ENCODE data around the gene GPATCH8.
"Not testable (repeated sequence)": the region's sequence is repeated elsewhere in the genome, so short reads cannot be mapped to it uniquely, and the experiment has no call there.

The GPATCH8 gene

GRCh38 chr17:44398692-44399691 is 104.2 kb downstream of the GPATCH8 start:
- DNase-seq (ENCODE audit: insufficient read length, low spot score) (no peak), FAIRE-seq (no peak)

GRCh38 chr17:44397479-44398440 is 105.4 kb downstream of the GPATCH8 start:
- no peak for FAIRE-seq

GRCh38 chr17:44396946-44397345 is 106.3 kb downstream of the GPATCH8 start:
- no peak for DNase-seq (ENCODE audit: insufficient read length, low spot score)
- no peak for FAIRE-seq

More at GRCh38 chr17:44397479-44398440, 105.4 kb downstream of the GPATCH8 start:
- DNase-seq (ENCODE audit: insufficient read length, low spot score): no peak

GRCh38 chr17:44394833-44395232 is 108.4 kb downstream of the GPATCH8 start:
- FAIRE-seq (no peak), DNase-seq (ENCODE audit: insufficient read length, low spot score) (no peak)

- not testable (repeated sequence) for DNase-seq (ENCODE audit: insufficient read length, low spot score); FAIRE-seq
Measured at GRCh38 chr17:44394112-44394511, 109.1 kb downstream of the GPATCH8 start.

GRCh38 chr17:44390250-44390870 is 112.8 kb downstream of the GPATCH8 start:
- no peak for DNase-seq (ENCODE audit: insufficient read length, low spot score)

GRCh38 chr17:44389723-44390202 is 113.4 kb downstream of the GPATCH8 start:
- DNase-seq (ENCODE audit: insufficient read length, low spot score) (no peak), FAIRE-seq (no peak)

More at GRCh38 chr17:44390250-44390870, 112.8 kb downstream of the GPATCH8 start:
- FAIRE-seq: no peak

GRCh38 chr17:44389281-44389680 is 113.9 kb downstream of the GPATCH8 start, which contains the start of gene ITGA2B:
TSS of gene ITGA2B (minus strand) at chr17:44389649. CDS start at chr17:44389473, 176 bp downstream.
- FAIRE-seq: no peak
- DNase-seq (ENCODE audit: insufficient read length, low spot score): no peak

- no peak for DNase-seq (ENCODE audit: insufficient read length, low spot score)
- no peak for FAIRE-seq
Measured at GRCh38 chr17:44387804-44388203, 115.4 kb downstream of the GPATCH8 start.

GRCh38 chr17:44386182-44386525 is 117.1 kb downstream of the GPATCH8 start:
- no peak for FAIRE-seq
- no peak for DNase-seq (ENCODE audit: insufficient read length, low spot score)

GRCh38 chr17:44385287-44386181 is 117.7 kb downstream of the GPATCH8 start:
- FAIRE-seq (peak; percentile 79), DNase-seq (ENCODE audit: insufficient read length, low spot score) (peak; percentile 86)

GRCh38 chr17:44384823-44385286 is 118.4 kb downstream of the GPATCH8 start:
- FAIRE-seq (no peak), DNase-seq (ENCODE audit: insufficient read length, low spot score) (no peak)

GRCh38 chr17:44384281-44384822 is 118.9 kb downstream of the GPATCH8 start:
- FAIRE-seq (no peak), DNase-seq (ENCODE audit: insufficient read length, low spot score) (no peak)

GRCh38 chr17:44383861-44384260 is 119.3 kb downstream of the GPATCH8 start:
- DNase-seq (ENCODE audit: insufficient read length, low spot score) (no peak), FAIRE-seq (no peak)

GRCh38 chr17:44383363-44383762 is 119.8 kb downstream of the GPATCH8 start:
- DNase-seq (ENCODE audit: insufficient read length, low spot score) (no peak), FAIRE-seq (no peak)

GRCh38 chr17:44382917-44383316 is 120.3 kb downstream of the GPATCH8 start:
- DNase-seq (ENCODE audit: insufficient read length, low spot score) (no peak), FAIRE-seq (no peak)

GRCh38 chr17:44381810-44382305 is 121.3 kb downstream of the GPATCH8 start:
- DNase-seq (ENCODE audit: insufficient read length, low spot score): no peak
- no peak for FAIRE-seq

GRCh38 chr17:44380767-44381166 is 122.4 kb downstream of the GPATCH8 start:
- FAIRE-seq: no peak

GRCh38 chr17:44379887-44380286 is 123.3 kb downstream of the GPATCH8 start:
- DNase-seq (ENCODE audit: insufficient read length, low spot score) (no peak), FAIRE-seq (no peak)

More at GRCh38 chr17:44380767-44381166, 122.4 kb downstream of the GPATCH8 start:
- DNase-seq (ENCODE audit: insufficient read length, low spot score): no peak

Data from GM19239 (cell line).